ENCODE results near the gene R3HDM4. TPM values are rescaled to one million over a fixed set of nuclear protein-coding genes. Genes with fewer than 3 reads are reported as not detected.

Gene R3HDM4
- total and polyA plus RNA-seq, 9 of the 15 experiments (the other 6 are each of a cell fraction or from before 2014, with no cell fraction given): 3.2 to 154 (median 59.0) TPM

- no peak for TF ChIP-seq E2F8 (IDR thresholded peaks at IDR 0.05; ENCODE audit: low read depth, partially characterized antibody)
- TF ChIP-seq RFX5 (IDR thresholded peaks at IDR 0.05; ENCODE audit: low read depth, low read length): no peak
- TF ChIP-seq HNRNPL (IDR thresholded peaks at IDR 0.05; ENCODE audit: low read depth, low read length): no peak
- no peak for TF ChIP-seq SRSF7 (optimal IDR thresholded peaks at IDR 0.05; ENCODE audit: low read depth, low read length)
- TF ChIP-seq ZFP1 (CRISPR knock-in tag; IDR thresholded peaks at IDR 0.05): no peak
- TF ChIP-seq ZC3H11A (IDR thresholded peaks at IDR 0.05; ENCODE audit: low read depth, low read length): no peak
- no peak for TF ChIP-seq ZNF197 (CRISPR knock-in tag; IDR thresholded peaks at IDR 0.05; ENCODE audit: low read depth)
- no peak for TF ChIP-seq SREBF2 (CRISPR knock-in tag; IDR thresholded peaks at IDR 0.05)
- no peak for TF ChIP-seq BACH1 (tag; IDR thresholded peaks at IDR 0.05)
- TF ChIP-seq LEF1 (IDR thresholded peaks at IDR 0.05): no peak
- TF ChIP-seq KDM2B (CRISPR knock-in tag; IDR thresholded peaks at IDR 0.05): no peak
- TF ChIP-seq ETV5 (CRISPR knock-in tag; IDR thresholded peaks at IDR 0.05; ENCODE audit: low read depth): peak; percentile 71
- peak; percentile 82 for TF ChIP-seq DPF2 (IDR thresholded peaks at IDR 0.05)
- TF ChIP-seq, protein P1, sequence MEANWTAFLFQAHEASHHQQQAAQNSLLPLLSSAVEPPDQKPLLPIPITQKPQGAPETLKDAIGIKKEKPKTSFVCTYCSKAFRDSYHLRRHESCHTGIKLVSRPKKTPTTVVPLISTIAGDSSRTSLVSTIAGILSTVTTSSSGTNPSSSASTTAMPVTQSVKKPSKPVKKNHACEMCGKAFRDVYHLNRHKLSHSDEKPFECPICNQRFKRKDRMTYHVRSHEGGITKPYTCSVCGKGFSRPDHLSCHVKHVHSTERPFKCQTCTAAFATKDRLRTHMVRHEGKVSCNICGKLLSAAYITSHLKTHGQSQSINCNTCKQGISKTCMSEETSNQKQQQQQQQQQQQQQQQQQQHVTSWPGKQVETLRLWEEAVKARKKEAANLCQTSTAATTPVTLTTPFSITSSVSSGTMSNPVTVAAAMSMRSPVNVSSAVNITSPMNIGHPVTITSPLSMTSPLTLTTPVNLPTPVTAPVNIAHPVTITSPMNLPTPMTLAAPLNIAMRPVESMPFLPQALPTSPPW (CRISPR knock-in tag; IDR thresholded peaks at IDR 0.05): peak; percentile 88
- TF ChIP-seq MXD1 (CRISPR knock-in tag; IDR thresholded peaks at IDR 0.05; ENCODE audit: borderline replicate concordance, poor library complexity, severe bottlenecking): no peak
- TF ChIP-seq THRB (CRISPR knock-in tag; conservative IDR thresholded peaks at IDR 0.05): no peak
- TF ChIP-seq HLTF (IDR thresholded peaks at IDR 0.05): no peak
These were observed 41.9 kb upstream of the R3HDM4 start (continued) for GRCh38 chr19:954672-955494.

Data from K562 (cell line).